HUDEP-2 (cell line): ENCODE data around the gene DAB2.

ENCODE experiments used
- DNase-seq, 76 experiments: peaks; one replicate each; lab custom pipeline; 2025; ENCODE audit not compliant: unreplicated experiment in 76 of 76; lab: John Stamatoyannopoulos, UW

DAB2 gene

DNA sequence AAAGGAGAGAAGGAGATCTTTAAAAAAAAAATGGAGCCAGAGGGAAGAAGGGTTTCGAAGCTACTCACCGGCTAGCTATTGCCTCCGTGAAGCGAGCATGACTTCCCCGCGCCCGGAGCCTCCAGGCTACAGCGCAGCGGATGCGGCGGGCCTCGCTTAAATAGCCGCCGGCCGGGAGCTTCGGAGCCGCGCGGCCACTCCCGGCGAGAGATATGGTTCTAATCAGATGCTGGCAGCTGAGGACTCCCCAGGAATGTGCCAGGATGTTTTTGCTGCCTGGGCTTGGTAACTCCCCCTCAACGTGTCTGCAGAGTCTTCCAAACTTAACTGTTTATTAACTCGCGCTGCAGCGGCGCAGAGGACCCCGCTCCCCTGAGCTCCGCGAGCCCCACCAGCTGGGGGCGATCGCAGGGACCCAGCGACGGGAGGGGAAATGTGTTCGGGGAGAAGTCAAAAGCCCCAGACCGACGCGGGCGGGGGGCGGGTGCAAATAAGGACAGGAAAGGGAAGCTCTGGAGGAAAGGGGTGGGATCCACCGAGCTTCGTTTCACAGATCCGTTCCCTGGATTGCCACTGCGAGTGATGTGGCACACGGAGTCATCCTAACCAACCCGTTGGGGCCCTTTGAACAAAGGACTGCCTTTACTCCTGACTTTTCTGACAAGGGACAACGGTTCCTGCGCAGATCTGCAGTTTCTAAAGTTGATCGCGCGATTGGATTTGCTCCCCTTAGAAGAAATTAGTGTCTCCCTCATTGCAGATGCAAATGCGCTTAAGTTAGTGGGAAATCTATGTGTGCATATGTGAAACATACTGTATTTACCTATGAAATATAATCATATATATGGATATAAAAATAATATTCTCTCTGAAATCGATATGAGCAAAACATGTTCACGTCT, at the start of gene DAB2:
Gene DAB2 (minus strand): TSS at position 245 of the 902 bp plus-strand sequence. CDS start 30,660 bp downstream, outside the sequence.
- DNase-seq: peak in 19 of 76 experiments; percentile 1 to 21 (median 8)

DNA sequence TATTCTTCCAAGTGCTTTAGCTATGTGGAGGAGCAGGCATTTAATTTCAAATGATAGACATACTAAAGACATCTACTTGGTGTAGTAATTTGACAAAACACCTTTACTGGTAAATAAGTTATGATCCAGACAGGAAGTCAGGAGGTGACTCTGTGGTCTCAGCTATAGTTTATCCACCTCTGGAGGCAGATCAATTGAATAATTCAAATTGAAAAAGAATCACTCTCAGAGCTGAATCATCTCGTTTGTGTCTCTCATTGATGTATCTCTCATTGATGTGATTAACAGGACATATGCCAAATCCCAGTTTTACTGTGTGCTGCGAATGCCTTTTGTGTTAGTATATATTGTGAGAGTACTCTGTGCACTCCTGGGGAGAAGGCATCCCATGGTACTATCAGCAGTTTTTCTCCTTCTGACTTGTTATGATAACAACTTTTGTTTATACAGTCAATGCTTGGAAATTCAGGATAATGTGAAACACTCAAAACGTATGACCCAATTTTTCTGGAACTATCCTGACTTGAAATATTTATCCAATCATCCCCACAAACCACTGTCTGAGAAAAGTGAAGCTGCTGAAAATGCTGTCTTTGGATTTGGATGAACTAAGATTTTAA, 48.5 kb upstream of the DAB2 start:
- DNase-seq: no peak

DNA sequence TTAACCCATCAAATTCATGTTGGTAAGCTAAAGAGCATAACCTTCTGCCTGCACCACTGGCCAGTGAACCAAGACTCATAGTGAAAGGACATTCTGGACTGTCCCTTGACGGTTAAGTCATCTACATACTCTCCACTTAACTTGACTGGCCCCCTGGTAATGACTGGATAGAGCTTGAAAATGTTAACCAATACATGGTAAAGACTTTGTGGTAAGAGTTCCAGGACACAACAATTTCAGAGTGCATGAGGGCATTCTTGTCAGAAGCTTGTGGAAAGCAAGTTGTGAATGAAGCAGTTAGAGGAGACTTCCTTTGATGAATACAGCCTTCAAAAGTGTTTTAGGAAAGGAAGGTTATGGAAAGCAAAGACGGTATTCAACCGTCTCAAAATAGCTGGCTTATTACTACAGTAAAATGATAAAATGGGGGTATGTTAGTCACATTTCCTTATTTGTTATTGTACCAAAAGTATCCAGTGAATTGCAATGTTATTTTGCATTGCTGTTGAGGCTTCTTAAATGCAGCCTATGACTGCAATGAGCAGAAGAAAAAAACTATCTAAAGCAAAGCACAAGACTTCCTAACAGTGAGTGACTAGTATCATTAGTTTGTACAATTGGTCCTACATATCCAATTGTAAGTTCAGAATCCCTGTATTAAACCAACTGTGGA, 47.2 kb upstream of the DAB2 start:
- DNase-seq: no peak

DNA sequence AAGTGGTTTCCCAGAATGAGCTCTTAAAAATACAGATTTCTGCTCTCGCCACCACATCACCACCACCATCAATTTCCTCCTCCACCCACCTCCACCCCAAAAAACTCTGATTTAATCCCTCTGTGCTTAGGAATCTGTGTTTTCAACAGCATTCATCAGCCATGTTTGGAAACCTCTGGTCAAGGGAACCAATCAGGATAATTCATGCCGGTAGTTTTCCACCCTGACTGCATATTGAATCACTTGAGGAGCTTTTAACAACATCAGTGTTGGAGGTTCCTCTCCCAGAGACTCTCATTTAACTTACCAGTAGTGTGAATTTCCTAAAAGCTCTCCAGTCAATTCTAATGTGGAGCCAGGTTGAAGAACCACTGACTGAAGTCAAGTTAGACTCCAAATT, 46.0 kb upstream of the DAB2 start:
- no peak for DNase-seq

DNA sequence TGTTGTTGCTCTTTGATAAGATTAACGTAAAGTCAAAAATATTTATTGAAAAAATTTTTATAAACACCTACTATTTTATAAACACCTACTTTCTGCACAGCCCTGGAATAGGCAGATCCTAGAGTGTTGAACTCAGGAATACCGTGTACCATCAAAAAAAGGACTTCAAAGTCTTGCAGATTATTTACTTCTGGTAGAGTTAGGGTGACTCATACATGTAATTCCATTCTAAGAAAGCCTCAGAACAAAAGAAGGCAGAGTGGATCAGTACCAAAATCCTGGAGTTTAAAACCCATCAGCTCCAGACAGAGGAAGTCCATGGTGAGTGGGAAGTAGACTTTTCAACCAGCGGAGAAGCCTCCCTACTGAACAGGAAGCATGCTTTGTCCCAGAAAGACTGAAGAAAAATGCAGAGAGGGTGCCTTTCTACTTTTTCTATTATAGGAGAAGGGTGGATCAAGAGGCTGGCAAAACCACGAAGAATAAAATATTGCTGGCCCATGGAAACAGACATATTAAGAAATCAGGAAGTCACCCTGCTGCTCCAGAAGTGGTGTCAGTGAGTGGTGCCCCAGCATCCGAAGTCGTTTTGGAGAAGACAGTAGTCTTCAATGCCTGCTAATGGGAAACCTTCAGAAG, 45.1 kb upstream of the DAB2 start:
- DNase-seq: no peak

DNA sequence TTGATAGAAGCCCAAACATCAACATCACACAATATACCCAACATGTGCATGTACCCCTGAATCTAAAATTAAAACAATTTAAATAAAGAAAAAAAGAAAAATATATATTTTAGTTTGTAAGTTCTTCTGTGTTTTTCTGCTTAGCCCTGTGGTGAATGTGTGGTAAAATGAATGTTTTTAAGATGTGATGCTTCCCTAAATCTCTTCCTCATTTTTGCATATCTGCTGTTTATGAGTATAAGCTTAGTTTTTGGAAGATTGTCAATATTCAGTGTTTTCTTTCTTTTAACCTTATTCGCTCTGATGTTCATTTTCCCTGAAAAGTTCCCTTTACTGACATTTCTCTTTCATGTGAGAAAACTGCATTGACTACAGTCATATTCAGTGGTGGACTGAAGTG, 44.4 kb upstream of the DAB2 start:
- DNase-seq: no peak

DNA sequence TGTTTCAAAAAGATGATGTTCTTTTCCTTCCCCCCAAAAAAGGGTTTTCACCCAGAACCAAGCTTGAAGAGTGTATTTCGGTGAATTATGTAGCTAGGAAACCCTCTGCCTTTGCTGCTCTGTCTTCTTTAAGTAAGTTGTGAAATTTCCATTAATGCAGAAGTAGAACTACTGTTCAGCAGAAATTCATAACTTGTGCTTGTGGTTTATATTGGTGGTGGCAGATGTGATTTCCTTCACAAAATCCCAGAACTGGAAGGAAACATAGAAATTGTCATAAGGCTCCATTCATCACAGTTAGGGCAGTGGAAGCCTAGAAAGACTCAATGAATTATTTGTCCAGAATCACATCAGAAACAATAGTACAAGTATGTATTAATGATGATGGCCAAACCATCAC, 42.1 kb upstream of the DAB2 start:
- DNase-seq: no peak

DNA sequence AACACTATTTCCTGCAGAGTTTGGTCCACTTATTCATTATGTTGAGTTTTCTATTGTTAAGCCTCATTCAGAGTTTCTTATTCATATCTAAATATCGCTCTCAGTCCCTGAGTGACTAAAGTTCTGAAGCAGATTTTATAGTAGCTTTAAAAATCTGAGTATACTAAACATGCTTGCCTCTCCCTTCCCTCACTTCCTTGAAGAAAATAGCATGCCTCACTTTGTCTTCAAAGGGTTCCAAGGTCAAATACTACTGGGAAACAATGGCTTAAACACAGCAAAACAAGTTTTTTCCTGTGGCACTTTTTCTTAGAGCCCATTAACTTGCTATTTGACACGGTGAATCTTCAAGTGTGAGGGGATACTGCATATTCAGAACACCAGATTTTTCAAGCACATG, 41.1 kb upstream of the DAB2 start:
- no peak for DNase-seq

DNA sequence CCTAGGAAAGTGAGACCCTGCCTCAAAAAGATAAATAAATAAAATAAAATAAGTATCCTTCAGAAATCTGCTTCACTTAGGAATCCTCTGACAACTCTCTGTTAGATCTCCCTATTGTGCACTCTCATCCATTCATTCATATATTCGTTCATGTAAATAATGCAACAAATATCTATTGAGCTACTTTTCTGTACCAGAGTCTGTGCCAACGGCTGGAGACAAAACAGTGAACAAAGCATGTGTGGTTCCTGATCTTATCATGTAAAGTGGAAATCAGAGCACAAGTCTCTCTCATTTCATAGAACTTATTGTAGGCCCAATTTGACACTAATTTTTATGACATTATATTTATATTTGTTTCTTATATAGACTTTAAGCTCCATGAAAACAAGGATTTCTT, 40.3 kb upstream of the DAB2 start:
- DNase-seq: no peak

DNA sequence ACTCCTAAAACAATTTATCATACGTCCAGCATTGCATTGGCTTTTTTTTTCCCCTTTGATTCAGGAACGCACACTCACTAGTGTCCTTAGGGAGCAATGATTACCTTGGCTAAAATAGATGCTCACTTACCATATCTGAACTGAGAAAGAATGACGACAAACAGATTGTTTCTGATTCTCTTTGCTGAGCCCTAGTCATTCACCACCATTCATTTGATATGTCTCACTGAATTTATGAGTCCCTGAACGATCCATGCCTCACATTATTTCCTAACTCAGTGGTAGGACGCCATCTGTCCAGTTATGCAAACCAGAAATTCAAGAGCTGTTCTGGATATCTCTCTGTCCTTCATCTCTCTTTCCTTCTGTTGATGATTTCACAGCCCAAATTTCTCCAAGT, 39.3 kb upstream of the DAB2 start:
- DNase-seq: no peak

DNA sequence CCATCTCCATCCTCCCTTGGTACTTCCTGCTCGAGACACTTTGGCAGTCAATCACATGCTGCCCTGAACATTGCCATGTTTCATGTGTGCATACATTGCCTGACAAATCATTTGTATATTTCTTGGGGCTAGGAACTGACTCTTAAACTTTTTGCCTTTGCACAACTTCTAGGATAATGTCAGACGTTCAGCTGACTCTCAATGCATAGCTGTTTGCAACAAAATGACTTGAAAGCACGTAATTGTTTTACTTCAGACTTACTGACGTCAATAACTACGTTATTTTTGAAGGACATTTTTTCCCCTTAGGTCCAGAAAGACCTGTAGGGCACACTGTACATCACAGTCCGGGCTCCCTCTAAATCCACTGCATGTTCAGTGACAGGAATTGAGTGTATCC, 37.4 kb upstream of the DAB2 start:
- no peak for DNase-seq

DNA sequence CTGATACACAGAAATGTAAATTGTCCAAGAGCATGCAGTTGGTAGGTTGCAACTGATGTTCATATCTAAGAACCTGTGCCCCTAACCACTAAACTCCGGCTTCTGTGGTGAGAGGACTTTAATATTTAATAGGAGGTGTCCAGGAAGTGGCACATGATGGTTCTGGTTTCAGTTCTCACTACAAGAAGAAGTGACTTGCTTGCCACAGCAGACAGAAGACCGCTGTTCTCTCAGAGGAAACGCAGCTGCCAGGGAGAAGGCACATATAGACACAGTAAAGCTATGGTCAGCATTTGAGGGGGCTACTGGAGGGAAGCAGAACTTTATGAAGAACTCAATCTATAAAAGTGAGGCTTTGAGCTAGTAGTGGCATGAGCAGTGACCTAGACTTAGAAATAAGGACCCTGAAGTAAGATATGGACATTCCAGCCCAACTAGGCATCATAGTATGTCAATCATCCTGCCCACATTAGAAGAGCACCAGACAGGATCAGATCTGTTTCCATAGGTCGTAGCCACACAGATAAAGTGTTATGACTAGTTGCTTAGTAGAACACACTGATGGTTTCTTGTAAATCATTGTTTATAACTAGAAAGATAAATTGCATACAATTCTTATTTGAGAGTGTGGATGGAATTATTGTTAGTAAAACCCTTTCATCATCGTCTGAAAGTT, 36.4 kb upstream of the DAB2 start:
- no peak for DNase-seq

DNA sequence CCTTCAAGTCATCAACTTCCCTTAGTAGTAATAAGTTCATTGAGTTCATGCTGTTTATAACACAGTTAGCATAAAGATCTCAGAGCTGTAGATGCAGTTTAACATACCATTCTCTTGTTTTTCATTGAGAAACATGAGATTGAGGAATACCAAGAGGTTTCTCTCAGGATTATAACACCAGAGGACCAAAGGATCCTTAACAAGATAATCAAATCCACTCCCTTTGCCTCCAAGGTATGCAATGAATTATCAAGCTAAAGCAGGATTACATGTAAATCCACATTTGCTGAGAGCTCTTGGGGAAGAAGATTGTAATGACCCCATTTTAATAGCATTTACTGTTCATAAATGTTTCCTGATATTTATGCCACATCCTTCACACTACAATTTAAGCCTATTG, 35.1 kb upstream of the DAB2 start:
- DNase-seq: no peak

DNA sequence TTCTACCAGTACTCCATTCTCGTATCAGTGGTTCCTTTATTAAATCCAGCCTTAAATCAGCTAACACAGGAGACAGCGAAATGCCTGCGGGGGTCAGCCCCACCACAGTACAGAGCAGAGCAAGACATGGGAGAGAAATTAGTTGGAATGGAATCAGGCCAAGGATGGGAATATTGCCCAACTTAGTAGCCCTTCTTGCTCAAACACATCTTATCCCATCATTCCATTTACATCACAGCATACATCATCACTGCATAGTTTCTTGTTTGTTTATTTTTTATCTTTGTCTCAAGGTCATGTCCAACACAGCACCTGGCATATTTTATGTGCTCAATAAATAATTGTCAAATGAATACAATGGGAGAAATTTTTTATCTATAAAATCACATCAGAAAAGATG, 34.3 kb upstream of the DAB2 start:
- no peak for DNase-seq

DNA sequence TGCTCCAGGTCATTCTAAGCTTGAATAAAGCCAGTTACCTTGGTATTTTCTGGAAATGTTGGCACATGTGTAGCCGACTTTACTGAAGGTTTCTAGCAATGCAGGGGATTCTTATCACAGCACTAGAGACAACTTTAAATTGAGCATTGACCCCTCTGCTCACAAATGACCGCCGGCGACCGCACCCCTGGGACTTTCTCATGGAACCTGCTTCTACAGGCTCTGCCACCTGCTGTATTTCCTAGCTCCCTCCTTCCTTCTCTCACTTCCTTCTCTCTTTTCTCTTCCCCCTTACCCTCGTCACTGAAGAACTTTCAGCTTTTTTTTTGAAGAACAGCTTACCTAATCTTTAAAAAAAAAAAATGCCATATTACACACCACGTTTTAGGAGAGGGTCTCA, 30.9 kb upstream of the DAB2 start:
- DNase-seq: no peak

DNA sequence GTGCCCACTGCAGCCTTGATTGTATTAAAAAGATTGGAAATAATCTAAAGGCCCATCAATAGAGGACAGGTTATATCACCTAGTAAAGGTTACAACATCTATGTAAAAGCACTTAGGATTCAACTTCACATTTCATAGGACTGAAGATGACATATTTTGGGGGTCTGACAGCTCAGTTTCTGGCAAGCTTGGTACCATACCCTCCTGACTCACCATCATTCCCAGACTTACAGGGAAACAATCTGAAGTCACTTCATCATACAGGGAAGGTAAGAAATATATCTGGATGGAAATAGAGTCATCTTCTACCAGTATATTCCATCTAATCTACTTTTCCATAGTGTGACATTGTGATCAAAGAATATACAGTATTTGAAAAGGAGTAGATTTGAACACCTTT, 28.8 kb upstream of the DAB2 start:
- DNase-seq: no peak

DNA sequence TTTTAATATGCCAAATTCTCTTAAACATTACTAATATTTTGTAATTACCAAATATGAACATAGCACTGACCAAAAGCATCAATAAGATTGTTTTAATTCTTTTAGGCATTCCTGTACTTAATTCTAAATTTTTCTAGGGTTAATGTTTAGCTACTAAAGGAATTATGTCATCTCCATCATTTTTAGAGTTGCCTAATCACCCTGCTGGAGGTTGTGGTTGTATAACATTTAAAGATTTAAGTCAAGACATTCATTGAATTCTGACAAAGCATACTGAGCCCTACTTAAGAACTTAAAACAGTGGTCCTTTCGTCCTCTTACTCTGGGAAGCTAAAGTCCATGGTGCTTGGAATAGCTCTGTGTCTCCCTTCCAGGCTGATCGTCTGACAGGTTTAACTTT, 28.1 kb upstream of the DAB2 start:
- no peak for DNase-seq

DNA sequence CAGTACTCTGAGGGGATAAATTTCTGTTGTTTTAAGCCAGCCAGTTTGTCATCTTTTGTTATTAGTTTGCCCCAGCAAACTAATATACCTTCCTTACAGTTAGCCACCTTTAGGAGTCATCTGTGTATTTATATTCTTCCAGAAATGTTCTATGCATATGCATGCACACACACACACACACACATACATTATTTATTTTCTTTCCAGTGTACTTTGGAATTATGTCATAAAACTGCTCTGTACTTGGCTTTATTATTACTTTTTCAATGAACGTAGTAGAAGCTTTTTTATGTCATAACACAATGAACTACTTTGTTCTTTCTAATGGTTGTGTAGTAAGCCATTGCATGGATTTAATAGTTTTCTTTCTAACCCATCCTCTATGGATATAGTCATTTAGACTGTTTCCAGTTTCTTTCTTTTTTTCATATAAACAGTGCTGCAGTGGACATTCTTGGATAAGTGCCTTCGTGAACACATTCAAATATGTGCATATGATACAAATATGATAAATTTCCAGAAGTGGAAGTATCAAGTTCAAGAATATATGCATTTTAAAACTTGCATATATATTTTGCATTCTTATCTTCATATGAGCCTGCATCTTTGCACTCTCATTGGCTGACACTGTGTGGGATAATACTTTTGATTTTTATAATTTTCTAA, 26.6 kb upstream of the DAB2 start:
- no peak for DNase-seq

DNA sequence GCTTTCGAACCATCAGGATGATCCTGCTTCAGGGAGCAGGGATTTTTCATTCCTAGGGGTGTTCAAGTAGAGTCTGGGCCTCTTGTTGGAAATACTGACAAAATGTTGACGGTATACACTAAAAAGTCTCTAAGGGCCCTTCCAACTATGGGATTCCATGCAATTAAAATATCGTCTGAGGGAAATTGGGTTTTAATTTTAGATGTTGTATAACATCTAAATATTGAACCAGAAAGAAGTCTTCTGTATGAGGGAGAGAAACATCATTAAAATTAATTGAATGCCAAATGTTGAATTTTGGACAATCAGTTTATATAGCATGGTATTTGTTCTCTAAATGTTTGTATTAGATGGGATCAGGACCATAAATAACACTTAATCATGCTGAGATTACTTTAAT, 25.7 kb upstream of the DAB2 start:
- DNase-seq: no peak

DNA sequence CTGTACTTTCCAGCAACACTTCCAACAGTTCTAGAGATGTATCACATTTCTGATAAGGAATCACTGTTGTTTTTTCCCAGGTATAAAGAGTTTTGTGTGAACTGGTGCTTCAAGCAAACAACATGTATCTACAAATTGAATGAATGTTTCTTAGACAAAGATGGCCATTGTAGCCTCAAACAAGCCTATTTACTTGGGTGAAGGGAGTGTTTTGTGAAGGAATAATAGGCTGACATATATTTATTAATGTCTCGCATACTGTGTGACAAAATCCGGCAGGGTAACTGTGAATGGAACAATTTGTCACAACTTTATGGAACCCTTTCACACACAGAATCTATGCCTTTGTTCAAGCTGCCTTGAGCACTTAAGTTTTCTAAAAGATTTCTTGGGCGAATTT, 24.8 kb upstream of the DAB2 start:
- no peak for DNase-seq
